ENCODE results near the gene IYD. TPM values are rescaled to one million over a fixed set of nuclear protein-coding genes. Genes with fewer than 3 reads are reported as not detected.

The IYD gene
- total RNA-seq, 1 experiment from 2014 or later: not detected

- no CpG with 5 or more reads among the region's 3 CpGs for WGBS (ENCODE audit: extremely low coverage, insufficient read length, low lambda C conversion rate)
- H3K36me3 Mint-ChIP-seq (ENCODE audit: insufficient read depth in 1 of 3, low read depth in 3 of 3): no peaks in the 10 kb centered on the region
Observed at GRCh38 chr6:150412221-150412620, 43.4 kb downstream of the IYD start.

More at GRCh38 chr6:150412221-150412620, 43.4 kb downstream of the IYD start:
- Histone ChIP-seq H3T11ph (ENCODE audit: low read length) (no peak overlapping the region), H2AK5ac (ENCODE audit: insufficient read length, low read length) (no peak overlapping the region), H4K20me1 (ENCODE audit: control insufficient read depth, insufficient read depth, insufficient read length) (no peaks in the 10 kb centered on the region), H4K8ac (replicated peaks; ENCODE audit: insufficient read length, low read depth, low read length) (no peak overlapping the region), H2BK15ac (ENCODE audit: low read depth, low read length) (no peak overlapping the region), H3K9ac (ENCODE audit: extremely low read depth, insufficient read length, low read length) (no peak overlapping the region), H3K23ac (ENCODE audit: insufficient read length, low read depth, low read length) (no peak overlapping the region), H2BK5ac (ENCODE audit: insufficient read length, low read length) (no peak overlapping the region), H3K27me3 (ENCODE audit: insufficient read depth, low read length) (no peaks in the 10 kb centered on the region), H2BK12ac (ENCODE audit: insufficient read length, low read depth, low read length) (no peak overlapping the region), H4K91ac (ENCODE audit: insufficient read length, low read depth, low read length) (no peak overlapping the region), H2BK20ac (ENCODE audit: low read depth, low read length, poor library complexity, severe bottlenecking) (no peak overlapping the region), H3K14ac (ENCODE audit: insufficient read depth, low read length) (no peak overlapping the region), H3K27ac (ENCODE audit: insufficient read length, low read depth, low read length) (no peak overlapping the region), H3K56ac (ENCODE audit: insufficient read length, low read depth, low read length) (no peak overlapping the region), H3K4ac (ENCODE audit: low read depth, low read length) (no peak overlapping the region), H3K23me2 (ENCODE audit: insufficient read length, low read depth, low read length, poor library complexity, severe bottlenecking) (no peaks in the 10 kb centered on the region), H3K79me1 (ENCODE audit: insufficient read depth, low read depth, low read length, poor library complexity, severe bottlenecking) (no peaks in the 10 kb centered on the region), H2BK120ac (ENCODE audit: low read depth, low read length, poor library complexity, severe bottlenecking) (no peak overlapping the region), H3K18ac (ENCODE audit: insufficient read length, low read depth, low read length) (no peak overlapping the region), H3K4me1 (ENCODE audit: insufficient read depth, low read length) (no peaks in the 10 kb centered on the region), H3K79me2 (ENCODE audit: insufficient read depth, low read length) (no peaks in the 10 kb centered on the region), H2AFZ (ENCODE audit: low read length) (no peak overlapping the region), H3K9me3 (ENCODE audit: control insufficient read depth, low read depth, low read length) (no peaks in the 10 kb centered on the region), H3K4me2 (ENCODE audit: insufficient read depth, insufficient read length, low read length) (no peak overlapping the region), H4K5ac (ENCODE audit: insufficient read length, low read depth, low read length) (no peak overlapping the region)
- Mint-ChIP-seq H3K27me3 (ENCODE audit: low read depth) (peaks cover 33% of the 10 kb centered on the region), H3K4me1 (no peaks in the 10 kb centered on the region), H3K9me3 (peaks cover 4% of the 10 kb centered on the region in 2 experiments; a peak in 3 of 5 replicates), H3K27ac (no peak overlapping the region), H3K4me3 (no peak overlapping the region)
- TF ChIP-seq CTCF (conservative IDR thresholded peaks at IDR 0.05): no peak
- DNase-seq: no peak
